Choroid plexus epithelial cell (primary cell): ENCODE measurements around the gene SAMD14.

Experiments used
- DNase-seq: peaks from one replicate; pipeline ENCODE4 v3.0.0-alpha.2; 2010; ENCODE audit warnings: low read depth
- H3K4me3 ChIP-seq: 2 replicates; pipeline ENCODE4 v1.5.1; 2011; ENCODE audit warnings: low read depth, mild to moderate bottlenecking, control low read depth, low read length, moderate library complexity
- TF ChIP-seq, protein P1 (sequence below): conservative IDR thresholded peaks from 2 replicates; pipeline ENCODE4 v1.5.1; 2011; ENCODE audit warnings: low read depth, mild to moderate bottlenecking, control low read depth, inconsistent platforms, low read length, moderate library complexity

Gene SAMD14

DNA sequence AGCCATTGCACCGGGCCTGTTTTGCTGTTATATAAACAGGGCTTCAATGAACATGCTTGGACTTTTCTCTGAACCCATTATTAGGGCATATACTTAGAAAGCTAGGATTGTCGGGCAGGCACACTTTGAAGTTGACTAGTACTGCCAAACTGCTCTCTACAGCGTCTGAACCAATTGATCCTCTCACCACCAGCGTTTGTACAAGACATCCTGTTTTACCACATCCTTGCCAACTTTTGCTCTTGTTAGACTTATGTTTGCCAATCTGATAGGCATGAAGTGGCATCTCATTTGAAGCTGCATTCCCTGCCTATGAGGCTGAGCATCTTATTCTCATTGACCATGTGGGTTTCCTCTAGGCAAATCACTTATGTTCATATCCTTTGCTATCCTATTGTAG, 27.9 kb upstream of the SAMD14 start:
- no peak overlapping the region for H3K4me3 ChIP-seq
- DNase-seq, result no peak
- TF ChIP-seq, protein P1, sequence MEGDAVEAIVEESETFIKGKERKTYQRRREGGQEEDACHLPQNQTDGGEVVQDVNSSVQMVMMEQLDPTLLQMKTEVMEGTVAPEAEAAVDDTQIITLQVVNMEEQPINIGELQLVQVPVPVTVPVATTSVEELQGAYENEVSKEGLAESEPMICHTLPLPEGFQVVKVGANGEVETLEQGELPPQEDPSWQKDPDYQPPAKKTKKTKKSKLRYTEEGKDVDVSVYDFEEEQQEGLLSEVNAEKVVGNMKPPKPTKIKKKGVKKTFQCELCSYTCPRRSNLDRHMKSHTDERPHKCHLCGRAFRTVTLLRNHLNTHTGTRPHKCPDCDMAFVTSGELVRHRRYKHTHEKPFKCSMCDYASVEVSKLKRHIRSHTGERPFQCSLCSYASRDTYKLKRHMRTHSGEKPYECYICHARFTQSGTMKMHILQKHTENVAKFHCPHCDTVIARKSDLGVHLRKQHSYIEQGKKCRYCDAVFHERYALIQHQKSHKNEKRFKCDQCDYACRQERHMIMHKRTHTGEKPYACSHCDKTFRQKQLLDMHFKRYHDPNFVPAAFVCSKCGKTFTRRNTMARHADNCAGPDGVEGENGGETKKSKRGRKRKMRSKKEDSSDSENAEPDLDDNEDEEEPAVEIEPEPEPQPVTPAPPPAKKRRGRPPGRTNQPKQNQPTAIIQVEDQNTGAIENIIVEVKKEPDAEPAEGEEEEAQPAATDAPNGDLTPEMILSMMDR, result no peak

DNA sequence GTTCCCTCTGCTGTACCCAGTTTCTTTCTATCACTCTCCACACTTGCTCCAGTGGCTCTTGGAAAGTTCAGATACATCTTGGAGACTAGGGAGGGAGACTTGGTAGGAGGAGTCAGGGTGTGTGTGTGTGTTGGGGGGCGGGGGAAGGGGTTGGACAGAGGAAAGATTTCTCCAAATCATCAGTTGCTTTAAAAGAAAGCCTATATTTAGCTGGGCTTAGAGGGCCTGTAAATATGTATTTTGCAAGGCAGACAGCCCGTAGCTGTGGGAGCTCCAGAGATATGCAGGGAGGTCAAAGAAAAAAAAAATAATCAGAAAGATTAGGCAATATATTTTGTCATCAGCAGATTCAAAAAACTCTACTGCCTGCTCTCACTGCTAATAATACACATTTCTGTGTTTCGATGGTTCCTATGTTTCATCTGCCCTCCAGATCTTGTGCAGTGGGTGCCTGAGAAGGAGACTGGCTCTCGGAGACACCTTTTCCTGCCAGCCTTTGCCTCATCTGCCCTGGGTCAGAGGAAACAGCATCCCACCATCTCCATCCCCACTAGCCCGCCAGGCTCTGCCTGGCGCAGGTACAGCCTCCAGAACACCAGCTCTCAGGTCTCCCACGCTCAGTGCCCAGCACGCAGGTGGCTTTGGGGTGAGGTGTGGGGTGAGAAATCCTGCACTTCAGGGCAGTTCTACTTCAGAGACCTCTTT, 25.3 kb upstream of the SAMD14 start:
- peak; percentile 87 for DNase-seq
- TF ChIP-seq, protein P1, result no peak
- no peak overlapping the region for H3K4me3 ChIP-seq

DNA sequence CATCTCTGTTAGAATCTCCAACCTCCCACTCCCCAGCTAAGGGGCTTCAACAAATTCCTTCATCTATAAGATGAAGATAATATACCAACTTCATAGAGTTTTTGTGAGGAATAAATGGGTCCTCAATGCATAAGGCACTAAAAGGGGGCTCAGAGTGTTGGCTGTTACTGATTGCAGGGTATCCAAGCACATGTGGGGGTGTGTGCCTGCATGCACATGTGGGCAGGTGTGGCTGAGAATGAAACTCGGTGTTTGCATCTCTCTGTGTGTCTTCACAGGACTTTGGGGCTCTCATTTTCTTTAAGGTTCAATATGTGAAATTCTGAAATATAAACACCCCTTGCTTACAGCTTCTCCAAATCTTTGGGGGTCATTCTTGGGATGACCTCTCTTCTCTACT, 24.6 kb upstream of the SAMD14 start:
- no peak overlapping the region for H3K4me3 ChIP-seq
- TF ChIP-seq, protein P1, result no peak
- no peak for DNase-seq

DNA sequence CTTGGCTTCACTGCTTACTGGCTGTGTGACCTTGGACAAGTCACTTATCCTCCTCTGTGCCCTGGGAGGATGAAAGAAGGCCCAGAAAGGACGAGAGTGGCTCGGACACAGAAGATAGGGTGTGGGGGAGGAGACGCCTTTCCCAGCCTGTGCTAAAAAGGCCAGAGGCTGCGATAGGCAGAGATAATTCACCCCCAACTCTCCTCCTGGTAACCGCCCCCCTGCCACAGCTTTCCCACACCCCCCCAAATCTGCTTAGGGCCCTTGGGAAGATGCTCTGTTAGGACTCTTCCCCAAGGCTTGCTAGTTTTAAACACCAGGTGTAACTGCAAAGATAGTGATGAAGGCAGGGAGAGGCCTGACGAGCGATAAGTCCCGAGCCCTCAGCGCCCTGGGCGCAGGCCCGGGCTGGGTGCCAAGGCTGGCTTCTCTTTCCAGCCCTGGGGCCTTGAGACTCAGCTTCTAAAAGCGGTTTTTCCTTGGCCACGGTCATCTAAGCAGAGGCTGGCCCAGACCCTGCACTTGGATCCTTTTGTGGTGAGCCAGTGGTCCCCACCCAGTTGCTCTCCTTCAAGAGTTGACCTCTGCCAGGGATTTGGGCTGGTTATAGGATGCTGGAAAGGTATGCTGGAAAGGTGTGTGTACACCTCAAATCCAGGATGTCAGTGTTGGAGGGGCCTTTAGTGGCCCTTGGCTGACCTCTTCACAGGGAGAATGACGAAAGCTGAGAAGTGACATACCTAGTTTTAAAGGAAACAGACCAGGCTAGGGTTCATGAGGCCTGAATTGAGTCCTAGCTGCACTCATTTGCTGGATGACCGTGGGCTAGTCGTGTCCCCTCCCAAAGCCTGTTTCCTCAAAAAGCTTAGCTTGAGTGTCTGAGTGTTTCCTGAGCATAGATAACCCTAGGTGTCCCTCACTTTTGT, 24.0 kb upstream of the SAMD14 start:
- DNase-seq, result no peak
- TF ChIP-seq, protein P1, result no peak
- no peak overlapping the region for H3K4me3 ChIP-seq

DNA sequence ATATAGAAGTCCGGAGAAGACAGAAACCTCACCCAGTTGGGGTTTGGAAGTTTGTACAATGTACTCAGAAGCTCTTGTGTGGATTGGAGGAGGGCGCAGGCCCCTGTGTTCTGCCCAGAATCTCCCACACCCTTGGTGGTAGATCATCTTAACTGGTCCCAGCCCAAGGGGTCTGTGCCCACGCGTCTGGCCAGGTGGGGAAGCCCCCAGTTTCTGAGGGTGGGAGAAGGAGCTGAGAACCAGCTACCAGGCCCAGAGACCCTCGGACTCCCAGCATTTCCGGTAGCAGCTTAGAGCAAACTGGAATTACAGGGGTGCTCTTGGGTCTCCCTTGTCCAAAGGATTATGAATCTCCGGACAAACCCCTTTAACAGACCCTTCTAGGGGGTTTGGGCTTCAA, 22.8 kb upstream of the SAMD14 start:
- H3K4me3 ChIP-seq, result no peak overlapping the region
- TF ChIP-seq, protein P1, result no peak
- DNase-seq, result no peak

DNA sequence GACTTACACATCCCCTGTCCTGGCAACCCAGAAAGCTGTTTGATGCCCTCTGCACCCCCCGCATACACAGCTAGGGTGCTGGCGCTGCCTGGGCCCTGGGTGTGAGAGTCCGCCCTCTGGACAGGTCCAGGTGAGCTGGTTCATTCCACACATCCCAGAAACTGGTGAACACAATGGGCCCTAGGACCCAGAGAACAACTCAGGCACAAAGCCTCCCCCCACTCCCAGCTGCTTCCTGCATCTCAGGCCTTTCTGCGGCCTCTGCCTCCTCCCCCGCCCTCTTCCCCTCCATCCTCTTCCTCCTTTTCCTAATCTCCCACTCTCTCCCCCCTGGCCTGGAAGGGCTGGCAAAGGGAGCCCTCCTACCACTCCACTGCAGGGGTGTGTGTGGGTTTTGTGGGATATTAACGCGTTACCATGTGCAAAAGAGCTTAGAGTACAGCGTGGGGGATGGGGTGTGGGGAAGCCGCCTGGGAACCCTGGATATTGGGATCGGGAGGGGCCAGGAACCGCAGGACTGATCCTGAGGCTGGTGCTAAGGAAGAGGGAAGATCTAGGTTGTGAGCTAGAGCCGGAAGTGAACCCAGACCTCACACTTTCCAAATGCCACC, 22.1 kb upstream of the SAMD14 start:
- peak overlapping the region; percentile 86 for H3K4me3 ChIP-seq
- peak; percentile 89 for DNase-seq

More for the DNA sequence above, 22.1 kb upstream of the SAMD14 start:
- TF ChIP-seq, protein P1, result peak; percentile 14
